ENCODE measurements around the gene PDGFD.

DNA sequence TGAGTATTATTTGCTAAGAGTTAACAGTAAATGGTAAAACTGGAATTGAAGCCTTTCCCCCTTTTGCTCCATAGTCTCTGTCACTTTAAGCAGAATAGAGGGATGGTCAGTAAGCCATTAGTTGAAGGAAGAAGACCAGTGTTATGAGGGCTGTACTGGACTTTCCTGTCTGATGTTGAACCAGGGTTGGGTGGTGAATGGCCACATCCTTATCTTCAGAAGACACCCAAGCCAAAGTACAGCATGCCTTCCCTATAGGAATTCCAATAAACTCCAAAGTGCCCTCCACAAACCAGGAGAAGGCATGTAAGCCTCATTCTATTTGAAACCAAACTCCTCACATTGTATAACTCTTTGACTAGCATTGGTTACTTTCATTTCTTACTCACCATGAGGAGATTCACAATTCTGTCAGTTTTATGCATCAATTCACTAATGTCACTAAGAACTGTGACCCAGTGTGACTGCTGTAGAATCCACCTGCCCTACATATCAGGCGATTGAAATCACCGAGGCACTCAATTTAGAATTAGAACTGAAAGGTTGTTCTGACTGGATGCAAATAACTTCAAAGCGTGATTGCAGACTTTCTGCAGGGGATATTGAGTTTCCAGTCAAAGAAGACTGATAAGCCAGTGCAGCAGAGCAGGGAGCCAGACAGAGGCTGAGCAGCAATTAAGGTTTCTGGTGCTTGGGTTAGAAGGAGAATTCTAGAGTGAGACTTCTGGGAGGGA is 234.6 kb downstream of the PDGFD start:
- TF ChIP-seq, protein P1, sequence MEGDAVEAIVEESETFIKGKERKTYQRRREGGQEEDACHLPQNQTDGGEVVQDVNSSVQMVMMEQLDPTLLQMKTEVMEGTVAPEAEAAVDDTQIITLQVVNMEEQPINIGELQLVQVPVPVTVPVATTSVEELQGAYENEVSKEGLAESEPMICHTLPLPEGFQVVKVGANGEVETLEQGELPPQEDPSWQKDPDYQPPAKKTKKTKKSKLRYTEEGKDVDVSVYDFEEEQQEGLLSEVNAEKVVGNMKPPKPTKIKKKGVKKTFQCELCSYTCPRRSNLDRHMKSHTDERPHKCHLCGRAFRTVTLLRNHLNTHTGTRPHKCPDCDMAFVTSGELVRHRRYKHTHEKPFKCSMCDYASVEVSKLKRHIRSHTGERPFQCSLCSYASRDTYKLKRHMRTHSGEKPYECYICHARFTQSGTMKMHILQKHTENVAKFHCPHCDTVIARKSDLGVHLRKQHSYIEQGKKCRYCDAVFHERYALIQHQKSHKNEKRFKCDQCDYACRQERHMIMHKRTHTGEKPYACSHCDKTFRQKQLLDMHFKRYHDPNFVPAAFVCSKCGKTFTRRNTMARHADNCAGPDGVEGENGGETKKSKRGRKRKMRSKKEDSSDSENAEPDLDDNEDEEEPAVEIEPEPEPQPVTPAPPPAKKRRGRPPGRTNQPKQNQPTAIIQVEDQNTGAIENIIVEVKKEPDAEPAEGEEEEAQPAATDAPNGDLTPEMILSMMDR (IDR thresholded peaks at IDR 0.05; ENCODE audit: extremely low read depth in 1 of 2, insufficient read depth in 1 of 2, low read depth in 1 of 2, low read length in 2 of 2) = no peak
- TF ChIP-seq MYC (IDR thresholded peaks at IDR 0.05; ENCODE audit: low read depth, low read length) (no peak), GATA2 (IDR thresholded peaks at IDR 0.05; ENCODE audit: insufficient read depth, insufficient read length, low read depth, low read length) (no peak), POLR2AphosphoS5 (IDR thresholded peaks at IDR 0.05; ENCODE audit: insufficient read depth, low read depth, low read length) (no peak)

Data from endothelial cell of umbilical vein (primary cell).